Mesenchymal stem cell (in vitro differentiated cells and primary cell): ENCODE measurements around the gene TMEM134.

Source experiments
- DNase-seq: peaks from one replicate; pipeline ENCODE4 v3.0.0-alpha.2; 2013
- H2AFZ ChIP-seq: one replicate; pipeline ENCODE4 v1.6.1; 2013; ENCODE audit warnings: low read depth, mild to moderate bottlenecking, control low read depth, inconsistent platforms, low read length, moderate library complexity
- H2AK5ac ChIP-seq: 2 replicates; pipeline ENCODE4 v1.6.1; 2013; ENCODE audit warnings: low read length, moderate library complexity, mild to moderate bottlenecking, inconsistent platforms; ENCODE audit not compliant: severe bottlenecking
- H2BK120ac ChIP-seq: one replicate; pipeline ENCODE4 v1.6.1; 2013; ENCODE audit warnings: low read depth, mild to moderate bottlenecking, inconsistent platforms, low read length, moderate library complexity
- H2BK12ac ChIP-seq, 2 experiments: one replicate each; pipeline ENCODE4 v1.6.1; 2013; ENCODE audit warnings: inconsistent platforms in 2 of 2, low read length in 2 of 2, mild to moderate bottlenecking in 2 of 2, moderate library complexity in 2 of 2, control low read depth in 1 of 2
- H2BK15ac ChIP-seq: one replicate; pipeline ENCODE4 v1.6.1; 2013; ENCODE audit warnings: mild to moderate bottlenecking, low read depth, inconsistent platforms; ENCODE audit not compliant: poor library complexity, severe bottlenecking
- H2BK5ac ChIP-seq: 2 replicates; pipeline ENCODE4 v1.6.1; 2013; ENCODE audit warnings: low read depth, mild to moderate bottlenecking, low read length, control low read depth, inconsistent platforms; ENCODE audit not compliant: poor library complexity, severe bottlenecking
- H3K14ac ChIP-seq, 2 experiments: one replicate each; pipeline ENCODE4 v1.6.1; 2013; ENCODE audit warnings: inconsistent platforms in 2 of 2, low read length in 2 of 2, control low read depth in 1 of 2, mild to moderate bottlenecking in 1 of 2, moderate library complexity in 1 of 2
- H3K18ac ChIP-seq, 2 experiments: one replicate each; pipeline ENCODE4 v1.6.1; 2013; ENCODE audit warnings: inconsistent platforms in 2 of 2, low read length in 2 of 2, control low read depth in 1 of 2, low read depth in 1 of 2, mild to moderate bottlenecking in 1 of 2
- H3K23ac ChIP-seq, 2 experiments: one replicate each; pipeline ENCODE4 v1.6.1; 2013; ENCODE audit warnings: inconsistent platforms in 2 of 2, low read length in 2 of 2, mild to moderate bottlenecking in 2 of 2, moderate library complexity in 2 of 2, control low read depth in 1 of 2
- H3K27ac ChIP-seq: 2 replicates; pipeline ENCODE4 v1.5.1; 2013; ENCODE audit warnings: mild to moderate bottlenecking, moderate library complexity, low read length, control low read depth, inconsistent platforms; ENCODE audit not compliant: poor library complexity, severe bottlenecking
- H3K27me3 ChIP-seq, 2 experiments: 2 replicates each; pipeline versions ENCODE4 v1.6.1 to v1.7.0; 2013; ENCODE audit warnings: low read length in 2 of 2, mild to moderate bottlenecking in 2 of 2, moderate library complexity in 2 of 2, control low read depth in 1 of 2, inconsistent platforms in 1 of 2; ENCODE audit not compliant: control insufficient read depth in 1 of 2, insufficient read depth in 1 of 2
- H3K36me3 ChIP-seq, 2 experiments: 2 replicates each; pipeline versions ENCODE4 v1.6.1 to v1.7.0; 2013; ENCODE audit warnings: low read length in 2 of 2, control low read depth in 1 of 2, inconsistent platforms in 1 of 2, low read depth in 1 of 2, mild to moderate bottlenecking in 1 of 2; ENCODE audit not compliant: insufficient read depth in 2 of 2, control insufficient read depth in 1 of 2
- H3K4ac ChIP-seq, 2 experiments: one replicate each; pipeline ENCODE4 v1.6.1; 2013; ENCODE audit warnings: inconsistent platforms in 2 of 2, low read length in 2 of 2, mild to moderate bottlenecking in 2 of 2, moderate library complexity in 2 of 2, control low read depth in 1 of 2, low read depth in 1 of 2
- H3K4me1 ChIP-seq: 2 replicates; pipeline ENCODE4 v1.6.1; 2013; ENCODE audit warnings: low read depth, low read length, control low read depth; ENCODE audit not compliant: control insufficient read depth, insufficient read depth
- H3K4me2 ChIP-seq: 2 replicates; pipeline ENCODE4 v1.6.1; 2013; ENCODE audit warnings: low read length, mild to moderate bottlenecking, inconsistent platforms; ENCODE audit not compliant: poor library complexity, severe bottlenecking
- H3K4me3 ChIP-seq, 2 experiments: 2 replicates each; pipeline versions ENCODE4 v1.5.1 to v1.7.0; 2013; ENCODE audit warnings: low read length in 2 of 2, mild to moderate bottlenecking in 2 of 2, control low read depth in 1 of 2, low read depth in 1 of 2; ENCODE audit not compliant: insufficient read depth in 1 of 2
- H3K79me1 ChIP-seq: replicated peaks from 2 replicates; pipeline ENCODE4 v1.6.1; 2013; ENCODE audit warnings: mild to moderate bottlenecking, control low read depth, low read length, inconsistent platforms; ENCODE audit not compliant: poor library complexity, severe bottlenecking
- H3K9ac ChIP-seq: 2 replicates; pipeline ENCODE4 v1.7.0; 2013; ENCODE audit warnings: mild to moderate bottlenecking, low read length, moderate library complexity
- H3K9me3 ChIP-seq: 2 replicates; pipeline ENCODE4 v1.7.0; 2013; ENCODE audit warnings: mild to moderate bottlenecking, low read length; ENCODE audit not compliant: control insufficient read depth
- H4K8ac ChIP-seq: one replicate; pipeline ENCODE4 v1.6.1; 2013; ENCODE audit warnings: inconsistent platforms, mild to moderate bottlenecking, low read length, moderate library complexity
- H4K91ac ChIP-seq: one replicate; pipeline ENCODE4 v1.6.1; 2013; ENCODE audit warnings: mild to moderate bottlenecking, low read length, inconsistent platforms
- WGBS: methylation state at CpG from one replicate; pipeline ENCODE4 v1.1.7; 2013; ENCODE audit warnings: mixed read lengths; 5-methylcytosine and 5-hydroxymethylcytosine counted together

Gene TMEM134

GRCh38 chr11:67499808-67500483 is 30.9 kb upstream of the TMEM134 start:
- Histone ChIP-seq H2AK5ac (no peak overlapping the region), H3K9me3 (no peaks in the 10 kb centered on the region), H2AFZ (no peak overlapping the region), H2BK15ac (no peak overlapping the region), H3K36me3 (peaks cover 6 to 83% of the 10 kb centered on the region in 2 experiments), H3K18ac (no peak overlapping the region), H2BK12ac (no peak overlapping the region), H3K4me2 (no peak overlapping the region), H3K23ac (no peak overlapping the region), H3K14ac (no peak overlapping the region), H2BK120ac (no peak overlapping the region), H3K9ac (no peak overlapping the region), H3K79me1 (peaks cover 47% of the 10 kb centered on the region), H4K91ac (no peak overlapping the region), H2BK5ac (no peak overlapping the region), H3K4ac (no peak overlapping the region), H3K27ac (no peak overlapping the region), H3K4me3 (no peak overlapping the region), H4K8ac (no peak overlapping the region), H3K4me1 (peaks cover 33% of the 10 kb centered on the region), H3K27me3 (no peaks in the 10 kb centered on the region)
- DNase-seq: no peak
- 96% methylated on average over 24 of the region's 26 CpGs for WGBS

- no peak for DNase-seq
- Histone ChIP-seq H3K9me3 (no peaks in the 10 kb centered on the region), H3K14ac (no peak overlapping the region), H3K4me2 (no peak overlapping the region), H2AK5ac (no peak overlapping the region), H2BK15ac (no peak overlapping the region), H3K23ac (no peak overlapping the region), H3K18ac (no peak overlapping the region), H4K91ac (no peak overlapping the region), H3K4ac (no peak overlapping the region), H3K4me1 (peaks cover 26% of the 10 kb centered on the region), H2BK12ac (no peak overlapping the region), H3K4me3 (no peak overlapping the region), H3K79me1 (peaks cover 57% of the 10 kb centered on the region), H3K36me3 (peaks cover 7 to 92% of the 10 kb centered on the region in 2 experiments), H4K8ac (no peak overlapping the region), H2BK5ac (no peak overlapping the region), H3K27me3 (no peaks in the 10 kb centered on the region), H2AFZ (no peak overlapping the region), H3K27ac (no peak overlapping the region), H2BK120ac (no peak overlapping the region), H3K9ac (no peak overlapping the region)
- 91% methylated on average over 21 of the region's 21 CpGs for WGBS
These were observed 29.5 kb upstream of the TMEM134 start for GRCh38 chr11:67498544-67498972.

DNA sequence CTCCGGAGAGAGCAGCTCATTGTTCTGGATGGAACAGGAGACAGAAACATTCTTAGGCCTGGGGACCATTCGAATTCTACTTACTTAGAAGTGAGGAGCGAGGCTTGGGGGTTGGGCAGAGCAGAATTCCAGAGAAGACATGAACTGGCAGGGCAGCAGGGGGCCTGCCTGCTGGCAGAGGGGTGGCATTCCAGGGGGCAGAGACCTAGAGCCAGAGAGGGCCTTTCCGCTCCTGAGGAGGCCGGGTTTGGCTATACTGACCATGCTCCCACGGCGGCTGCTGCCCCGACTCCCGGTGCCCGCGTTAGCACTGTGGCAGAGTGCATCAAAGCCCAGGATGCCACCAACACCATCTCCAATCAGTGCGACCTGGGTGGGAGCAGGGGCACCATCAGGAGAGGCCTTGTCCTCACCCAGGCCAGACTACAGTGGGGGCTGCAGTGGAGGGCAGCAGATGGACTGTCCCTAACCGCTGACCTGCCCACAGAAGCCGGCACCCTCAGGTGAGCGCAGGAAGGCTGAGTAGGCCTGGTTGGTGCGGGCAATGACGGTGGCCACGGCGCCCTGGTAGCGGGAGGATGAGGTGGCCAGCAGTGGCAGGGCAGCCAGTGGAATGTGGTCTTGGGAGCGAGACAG is 28.7 kb upstream of the TMEM134 start:
- Histone ChIP-seq H2BK15ac (no peak overlapping the region), H3K9ac (no peak overlapping the region), H3K27ac (no peak overlapping the region), H2BK12ac (no peak overlapping the region), H3K4ac (no peak overlapping the region), H3K23ac (no peak overlapping the region), H2BK5ac (no peak overlapping the region), H3K4me3 (no peak overlapping the region), H2AK5ac (no peak overlapping the region), H3K14ac (no peak overlapping the region), H3K36me3 (peaks cover 11 to 94% of the 10 kb centered on the region in 2 experiments), H3K4me1 (peaks cover 21% of the 10 kb centered on the region), H3K18ac (no peak overlapping the region), H3K79me1 (peaks cover 57% of the 10 kb centered on the region), H3K9me3 (no peaks in the 10 kb centered on the region), H3K27me3 (no peaks in the 10 kb centered on the region), H2BK120ac (no peak overlapping the region), H3K4me2 (no peak overlapping the region), H4K8ac (no peak overlapping the region), H4K91ac (peak overlapping the region; percentile 22), H2AFZ (no peak overlapping the region)
- 94% methylated on average over 20 of the region's 21 CpGs for WGBS
- DNase-seq: no peak

DNA sequence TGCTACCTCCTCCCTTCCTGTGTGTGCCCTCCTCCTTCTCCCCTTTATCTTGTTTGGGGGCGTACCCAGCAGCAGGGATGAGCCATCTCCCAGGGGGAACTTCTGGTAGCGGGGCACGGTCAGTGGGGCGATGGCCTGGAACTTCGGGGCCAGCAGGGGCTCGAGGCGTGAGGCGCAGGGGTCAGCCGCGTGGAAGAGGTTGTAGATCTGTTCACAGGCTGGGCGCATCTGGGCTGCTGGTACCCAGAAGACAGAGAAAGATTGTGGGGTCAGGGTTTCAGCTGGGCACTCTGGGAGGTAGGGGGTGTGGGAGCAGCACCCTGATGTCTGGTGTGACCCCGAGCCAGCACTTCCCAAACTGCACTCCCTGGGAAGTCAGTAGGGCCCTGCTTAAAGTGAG is 27.1 kb upstream of the TMEM134 start:
- Histone ChIP-seq H3K18ac (no peak overlapping the region), H3K36me3 (peaks cover 14 to 94% of the 10 kb centered on the region in 2 experiments), H2BK12ac (no peak overlapping the region), H3K9me3 (no peaks in the 10 kb centered on the region), H3K4me2 (no peak overlapping the region), H2BK5ac (no peak overlapping the region), H3K23ac (no peak overlapping the region), H2AK5ac (no peak overlapping the region), H3K4ac (no peak overlapping the region), H3K4me3 (no peak overlapping the region), H3K27me3 (no peaks in the 10 kb centered on the region), H4K8ac (no peak overlapping the region), H2AFZ (no peak overlapping the region), H3K14ac (no peak overlapping the region), H3K9ac (no peak overlapping the region), H3K4me1 (peaks cover 11% of the 10 kb centered on the region), H2BK15ac (no peak overlapping the region), H3K27ac (no peak overlapping the region), H2BK120ac (no peak overlapping the region), H3K79me1 (peaks cover 59% of the 10 kb centered on the region), H4K91ac (no peak overlapping the region)
- no peak for DNase-seq
- 97% methylated on average over 12 of the region's 12 CpGs for WGBS
